Osteoblast (primary cell): ENCODE data around the gene CTNND2. TPM values are rescaled to one million over a fixed set of nuclear protein-coding genes. Genes with fewer than 3 reads are reported as not detected.

ENCODE experiments used
- DNase-seq: peaks from one replicate; pipeline ENCODE4 v3.0.0; 2011; ENCODE audit warnings: low spot score, mixed read lengths; ENCODE audit not compliant: insufficient read length; ENCODE audit errors: missing footprints
- H2AFZ ChIP-seq: 2 replicates; pipeline ENCODE4 v1.6.0; 2011; ENCODE audit warnings: mild to moderate bottlenecking, low read length
- H3K27ac ChIP-seq: 2 replicates; pipeline ENCODE4 v1.5.1; 2011; ENCODE audit warnings: mild to moderate bottlenecking, low read depth, low read length, moderate library complexity
- H3K27me3 ChIP-seq: 2 replicates; pipeline ENCODE4 v1.6.0; 2012; ENCODE audit warnings: mild to moderate bottlenecking, control low read depth, inconsistent platforms, low read length, moderate library complexity; ENCODE audit not compliant: insufficient read depth
- H3K36me3 ChIP-seq: 2 replicates; pipeline ENCODE4 v1.5.1; 2011; ENCODE audit warnings: mild to moderate bottlenecking, low read length, control low read depth, moderate library complexity; ENCODE audit not compliant: insufficient read depth
- H3K4me1 ChIP-seq: 2 replicates; pipeline ENCODE4 v1.5.1; 2011; ENCODE audit warnings: mild to moderate bottlenecking, low read length, control low read depth, moderate library complexity; ENCODE audit not compliant: insufficient read depth
- H3K4me2 ChIP-seq: 2 replicates; pipeline ENCODE4 v1.6.0; 2011; ENCODE audit warnings: mild to moderate bottlenecking, low read length; ENCODE audit not compliant: insufficient read depth
- H3K4me3 ChIP-seq: fragments of 200-600 bp; sonication (generic); 3 replicates; pipeline ENCODE4 v1.5.1; 2012; ENCODE audit warnings: mild to moderate bottlenecking, low read length, inconsistent platforms; ENCODE audit not compliant: insufficient read depth
- H3K79me2 ChIP-seq: 2 replicates; pipeline ENCODE4 v1.6.0; 2012; ENCODE audit warnings: mild to moderate bottlenecking, low read length, control low read depth, inconsistent platforms; ENCODE audit not compliant: insufficient read depth
- H3K9me3 ChIP-seq: 2 replicates; pipeline ENCODE4 v1.5.1; 2011; ENCODE audit warnings: low read depth, low read length, control low read depth
- H4K20me1 ChIP-seq: 2 replicates; pipeline ENCODE4 v1.6.0; 2012; ENCODE audit warnings: mild to moderate bottlenecking, low read length, control low read depth; ENCODE audit not compliant: insufficient read depth
- total RNA-seq: library from RNA; depleted of rRNA; stranded (reverse); fragments of >200 nt; gene quantifications from 2 replicates; pipeline ENCODE4 v1.2.3, GENCODE V29; 2012
- TF ChIP-seq, protein P1 (sequence below): IDR thresholded peaks from 2 replicates; pipeline ENCODE4 v1.5.1; 2011; ENCODE audit warnings: mild to moderate bottlenecking, low read depth, low read length, moderate library complexity; ENCODE audit errors: extremely low read depth

The CTNND2 gene
- total RNA-seq, 1 donor = not detected

DNA sequence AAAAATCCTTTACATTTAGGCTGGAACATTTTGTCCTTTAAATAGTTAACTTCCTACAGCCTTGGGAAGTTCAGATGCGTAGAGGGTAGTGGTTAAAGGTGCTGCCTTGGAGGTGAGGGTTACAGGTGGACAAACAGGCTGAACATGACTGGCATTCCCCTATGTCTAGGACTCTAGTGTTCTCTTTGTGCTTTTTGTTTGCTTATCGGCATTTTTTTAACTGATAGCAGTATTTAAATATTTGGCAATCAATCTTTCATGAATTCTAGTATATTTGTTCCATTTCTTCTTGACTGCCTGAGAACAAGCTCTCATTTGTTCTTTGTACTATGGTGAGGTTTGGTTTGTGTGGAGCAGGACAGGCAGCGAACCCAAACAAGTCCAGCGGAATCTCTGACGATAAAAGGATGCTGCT, 307.6 kb downstream of the CTNND2 start:
- TF ChIP-seq, protein P1, sequence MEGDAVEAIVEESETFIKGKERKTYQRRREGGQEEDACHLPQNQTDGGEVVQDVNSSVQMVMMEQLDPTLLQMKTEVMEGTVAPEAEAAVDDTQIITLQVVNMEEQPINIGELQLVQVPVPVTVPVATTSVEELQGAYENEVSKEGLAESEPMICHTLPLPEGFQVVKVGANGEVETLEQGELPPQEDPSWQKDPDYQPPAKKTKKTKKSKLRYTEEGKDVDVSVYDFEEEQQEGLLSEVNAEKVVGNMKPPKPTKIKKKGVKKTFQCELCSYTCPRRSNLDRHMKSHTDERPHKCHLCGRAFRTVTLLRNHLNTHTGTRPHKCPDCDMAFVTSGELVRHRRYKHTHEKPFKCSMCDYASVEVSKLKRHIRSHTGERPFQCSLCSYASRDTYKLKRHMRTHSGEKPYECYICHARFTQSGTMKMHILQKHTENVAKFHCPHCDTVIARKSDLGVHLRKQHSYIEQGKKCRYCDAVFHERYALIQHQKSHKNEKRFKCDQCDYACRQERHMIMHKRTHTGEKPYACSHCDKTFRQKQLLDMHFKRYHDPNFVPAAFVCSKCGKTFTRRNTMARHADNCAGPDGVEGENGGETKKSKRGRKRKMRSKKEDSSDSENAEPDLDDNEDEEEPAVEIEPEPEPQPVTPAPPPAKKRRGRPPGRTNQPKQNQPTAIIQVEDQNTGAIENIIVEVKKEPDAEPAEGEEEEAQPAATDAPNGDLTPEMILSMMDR = no peak
- Histone ChIP-seq H4K20me1 (no peaks in the 10 kb centered on the region), H2AFZ (no peak overlapping the region), H3K27ac (no peak overlapping the region), H3K9me3 (no peaks in the 10 kb centered on the region), H3K79me2 (no peaks in the 10 kb centered on the region), H3K4me2 (no peak overlapping the region), H3K4me1 (no peaks in the 10 kb centered on the region), H3K36me3 (no peaks in the 10 kb centered on the region), H3K4me3 (no peak overlapping the region), H3K27me3 (no peaks in the 10 kb centered on the region)
- DNase-seq = no peak

DNA sequence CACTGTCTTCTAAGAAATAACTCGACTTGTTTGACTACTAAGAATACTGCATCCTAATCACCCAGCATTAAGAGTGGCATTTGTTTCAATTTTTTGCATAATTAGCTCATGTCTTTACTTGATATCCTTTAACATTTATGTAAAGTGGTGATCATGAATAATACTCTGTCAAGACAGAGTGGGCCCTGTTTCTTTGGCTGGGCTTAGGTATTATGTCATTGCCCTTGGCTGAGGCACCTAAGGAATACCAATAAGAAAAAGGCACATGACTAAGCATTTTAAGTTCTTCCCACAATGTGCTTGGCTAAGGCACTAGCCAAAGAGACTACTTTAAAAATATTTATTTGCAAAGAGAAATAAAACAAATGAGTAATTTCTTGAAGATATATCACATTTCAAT, 308.1 kb downstream of the CTNND2 start:
- H4K20me1 ChIP-seq = no peaks in the 10 kb centered on the region
- no peak for DNase-seq
- H3K4me3 ChIP-seq = no peak overlapping the region
- no peaks in the 10 kb centered on the region for H3K27me3 ChIP-seq
- no peaks in the 10 kb centered on the region for H3K79me2 ChIP-seq
- H3K27ac ChIP-seq = no peak overlapping the region
- no peaks in the 10 kb centered on the region for H3K9me3 ChIP-seq
- no peak overlapping the region for H2AFZ ChIP-seq
- H3K4me2 ChIP-seq = no peak overlapping the region
- no peaks in the 10 kb centered on the region for H3K36me3 ChIP-seq
- TF ChIP-seq, protein P1 = no peak
- H3K4me1 ChIP-seq = no peaks in the 10 kb centered on the region

- no peak overlapping the region for H3K4me3 ChIP-seq
- H3K79me2 ChIP-seq = no peaks in the 10 kb centered on the region
- H3K9me3 ChIP-seq = no peaks in the 10 kb centered on the region
- H4K20me1 ChIP-seq = no peaks in the 10 kb centered on the region
- no peaks in the 10 kb centered on the region for H3K4me1 ChIP-seq
- H2AFZ ChIP-seq = no peak overlapping the region
- no peaks in the 10 kb centered on the region for H3K27me3 ChIP-seq
- H3K4me2 ChIP-seq = no peak overlapping the region
- TF ChIP-seq, protein P1 = no peak
- no peak for DNase-seq
- no peak overlapping the region for H3K27ac ChIP-seq
- no peaks in the 10 kb centered on the region for H3K36me3 ChIP-seq
Measured at GRCh38 chr5:11595045-11595444, 309.2 kb downstream of the CTNND2 start.

DNA sequence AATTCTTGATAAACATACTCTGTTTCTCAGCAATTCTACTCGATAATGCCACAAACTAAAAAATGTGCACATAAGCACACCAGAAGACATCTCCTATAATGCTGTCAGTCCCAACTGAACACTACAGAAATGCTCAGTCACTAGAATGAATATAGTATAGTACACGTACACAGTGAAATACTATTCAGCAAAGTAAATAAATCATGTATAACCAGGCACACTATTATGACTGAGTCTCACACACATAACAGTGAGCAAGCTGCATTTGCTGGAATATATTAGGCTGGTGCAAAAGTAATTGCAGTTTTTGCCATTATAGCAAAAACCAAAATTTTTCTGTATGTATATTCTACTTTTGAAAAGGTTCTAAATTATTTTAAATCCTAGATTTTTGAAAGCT, 310.2 kb downstream of the CTNND2 start:
- H3K27me3 ChIP-seq = no peaks in the 10 kb centered on the region
- no peak for DNase-seq
- no peak overlapping the region for H3K4me2 ChIP-seq
- H3K4me1 ChIP-seq = no peaks in the 10 kb centered on the region
- no peaks in the 10 kb centered on the region for H3K79me2 ChIP-seq
- no peaks in the 10 kb centered on the region for H3K36me3 ChIP-seq
- TF ChIP-seq, protein P1 = no peak
- no peak overlapping the region for H3K27ac ChIP-seq
- no peaks in the 10 kb centered on the region for H3K9me3 ChIP-seq
- H3K4me3 ChIP-seq = no peak overlapping the region
- H4K20me1 ChIP-seq = no peaks in the 10 kb centered on the region
- no peak overlapping the region for H2AFZ ChIP-seq
